AG04449 (cell line): ENCODE data around the gene ATAD2B.

Experiments used
- CTCF ChIA-PET: fragments of 350-600 bp; formaldehyde crosslinking; extraction: SDS; loops from one replicate; lab custom pipeline; 2021; ENCODE audit warnings: antibody characterized with exemption; lab: Yijun Ruan, JAX
- POLR2A ChIA-PET: fragments of 400-600, 350-600 bp; formaldehyde crosslinking; extraction: SDS; loops from one replicate; lab custom pipeline; 2020; ENCODE audit warnings: antibody characterized with exemption, inconsistent platforms; lab: Yijun Ruan, JAX
- DNase-seq: peaks from one replicate; pipeline ENCODE4 v3.0.0-alpha.2; 2010; ENCODE audit warnings: low read depth, low spot score
- H3K4me3 ChIP-seq: 2 replicates; pipeline ENCODE4 v1.5.1; 2011; ENCODE audit warnings: low read depth, mild to moderate bottlenecking, control low read depth, low read length
- TF ChIP-seq, protein P1 (sequence below): IDR thresholded peaks from one replicate; pipeline ENCODE4 v1.5.1; 2011; ENCODE audit warnings: mild to moderate bottlenecking, moderate library complexity, low read length, control low read depth, inconsistent platforms; ENCODE audit not compliant: insufficient read depth; ENCODE audit errors: missing control alignments

The ATAD2B gene

DNA sequence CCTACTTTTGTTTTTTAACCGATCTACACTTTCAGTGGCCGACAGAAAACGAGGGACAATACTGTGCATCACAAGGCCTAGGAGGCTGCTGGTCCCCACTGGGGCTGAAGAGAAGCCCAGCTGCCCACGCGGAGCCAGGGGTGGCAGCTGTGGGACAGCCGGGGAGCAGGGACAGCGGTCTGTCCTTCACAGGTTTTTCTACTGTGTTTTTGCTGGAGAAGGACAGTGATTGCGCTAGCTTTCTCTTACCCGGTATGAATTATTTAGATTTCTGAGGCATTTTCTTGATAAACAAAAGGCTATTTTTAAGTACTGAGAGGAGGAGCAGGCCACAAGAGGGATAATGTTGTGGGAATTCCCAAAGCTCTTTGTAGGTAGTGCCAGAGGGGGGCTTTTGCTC lies 219.8 kb downstream of the ATAD2B start:
- POLR2A ChIA-PET = no interaction called here
- DNase-seq = no peak
- TF ChIP-seq, protein P1, sequence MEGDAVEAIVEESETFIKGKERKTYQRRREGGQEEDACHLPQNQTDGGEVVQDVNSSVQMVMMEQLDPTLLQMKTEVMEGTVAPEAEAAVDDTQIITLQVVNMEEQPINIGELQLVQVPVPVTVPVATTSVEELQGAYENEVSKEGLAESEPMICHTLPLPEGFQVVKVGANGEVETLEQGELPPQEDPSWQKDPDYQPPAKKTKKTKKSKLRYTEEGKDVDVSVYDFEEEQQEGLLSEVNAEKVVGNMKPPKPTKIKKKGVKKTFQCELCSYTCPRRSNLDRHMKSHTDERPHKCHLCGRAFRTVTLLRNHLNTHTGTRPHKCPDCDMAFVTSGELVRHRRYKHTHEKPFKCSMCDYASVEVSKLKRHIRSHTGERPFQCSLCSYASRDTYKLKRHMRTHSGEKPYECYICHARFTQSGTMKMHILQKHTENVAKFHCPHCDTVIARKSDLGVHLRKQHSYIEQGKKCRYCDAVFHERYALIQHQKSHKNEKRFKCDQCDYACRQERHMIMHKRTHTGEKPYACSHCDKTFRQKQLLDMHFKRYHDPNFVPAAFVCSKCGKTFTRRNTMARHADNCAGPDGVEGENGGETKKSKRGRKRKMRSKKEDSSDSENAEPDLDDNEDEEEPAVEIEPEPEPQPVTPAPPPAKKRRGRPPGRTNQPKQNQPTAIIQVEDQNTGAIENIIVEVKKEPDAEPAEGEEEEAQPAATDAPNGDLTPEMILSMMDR = no peak
- CTCF ChIA-PET = interaction anchor here (1.0 to 1.2 kb wide), 2 partner anchors 10 to 11 kb away, joined by 3 to 5 read pairs; no protein-coding TSS in a partner anchor
- H3K4me3 ChIP-seq = no peak overlapping the region

DNA sequence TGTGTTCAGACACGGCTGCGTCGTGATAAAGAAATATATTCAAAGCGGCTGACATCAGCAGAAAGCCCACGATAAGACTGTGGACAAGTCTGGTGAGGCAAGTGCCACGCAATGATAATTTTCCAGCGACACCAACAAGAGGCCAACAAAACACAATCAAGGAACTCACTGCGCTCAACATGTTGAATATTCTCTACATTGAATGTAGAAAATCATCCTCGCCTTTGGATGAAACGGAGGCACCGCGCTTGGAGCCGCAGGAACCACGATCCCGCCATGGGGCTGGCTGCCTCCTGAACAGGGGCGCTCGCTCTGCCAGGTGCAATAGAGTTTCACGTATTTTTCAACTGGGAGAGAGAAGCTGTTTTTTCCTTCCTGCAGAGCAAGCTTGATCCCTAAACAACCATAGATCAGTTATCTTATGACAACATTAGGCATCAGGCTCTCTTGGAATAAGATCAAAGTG lies 220.3 kb downstream of the ATAD2B start:
- H3K4me3 ChIP-seq = no peak overlapping the region
- DNase-seq = no peak
- ChIA-PET POLR2A (no interaction called here), CTCF (interaction anchor here (1.0 to 1.2 kb wide), 2 partner anchors 10 to 12 kb away, joined by 3 to 5 read pairs; no protein-coding TSS in a partner anchor)
- TF ChIP-seq, protein P1 = no peak

DNA sequence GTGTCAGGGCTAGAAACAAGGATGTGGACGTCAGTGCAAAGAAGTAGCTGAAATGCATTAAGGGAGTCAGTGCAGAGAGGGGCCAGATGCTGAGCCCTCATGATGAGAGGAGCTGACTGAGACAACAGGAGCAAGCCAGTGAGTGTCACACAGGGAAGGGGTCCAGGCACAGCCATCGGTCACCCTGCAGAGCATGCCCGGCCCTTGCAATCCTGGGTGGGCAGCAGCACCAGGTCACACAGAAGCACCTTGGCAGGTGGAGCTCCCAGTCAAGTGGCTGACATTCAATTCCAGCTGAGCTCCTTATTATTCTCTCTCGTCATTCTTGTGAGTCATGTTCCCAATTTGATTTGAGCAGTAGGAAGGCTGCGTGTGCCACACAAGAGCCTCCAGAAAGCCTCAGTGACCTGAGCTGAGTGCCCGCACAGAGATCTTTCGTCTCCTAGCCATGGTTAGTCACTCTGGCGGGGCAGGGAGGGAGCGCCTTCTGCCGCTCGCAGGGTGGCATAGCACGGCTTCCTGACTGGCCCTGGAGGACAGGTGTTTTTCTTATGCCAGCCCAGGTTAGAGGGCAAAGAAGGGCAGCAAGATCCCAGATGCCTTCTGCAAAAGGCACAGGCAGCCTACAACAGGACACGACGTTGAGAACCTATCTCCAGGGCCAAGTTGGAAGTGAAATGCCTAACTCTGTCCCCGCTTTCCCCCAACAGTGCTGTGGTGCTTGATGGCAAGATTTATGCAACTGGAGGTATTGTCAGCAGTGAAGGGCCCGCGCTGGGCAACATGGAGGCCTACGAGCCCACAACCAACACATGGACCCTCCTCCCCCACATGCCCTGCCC lies 220.9 kb downstream of the ATAD2B start:
- ChIA-PET CTCF (no interaction called here), POLR2A (no interaction called here)
- DNase-seq = no peak
- no peak overlapping the region for H3K4me3 ChIP-seq
- TF ChIP-seq, protein P1 = no peak

DNA sequence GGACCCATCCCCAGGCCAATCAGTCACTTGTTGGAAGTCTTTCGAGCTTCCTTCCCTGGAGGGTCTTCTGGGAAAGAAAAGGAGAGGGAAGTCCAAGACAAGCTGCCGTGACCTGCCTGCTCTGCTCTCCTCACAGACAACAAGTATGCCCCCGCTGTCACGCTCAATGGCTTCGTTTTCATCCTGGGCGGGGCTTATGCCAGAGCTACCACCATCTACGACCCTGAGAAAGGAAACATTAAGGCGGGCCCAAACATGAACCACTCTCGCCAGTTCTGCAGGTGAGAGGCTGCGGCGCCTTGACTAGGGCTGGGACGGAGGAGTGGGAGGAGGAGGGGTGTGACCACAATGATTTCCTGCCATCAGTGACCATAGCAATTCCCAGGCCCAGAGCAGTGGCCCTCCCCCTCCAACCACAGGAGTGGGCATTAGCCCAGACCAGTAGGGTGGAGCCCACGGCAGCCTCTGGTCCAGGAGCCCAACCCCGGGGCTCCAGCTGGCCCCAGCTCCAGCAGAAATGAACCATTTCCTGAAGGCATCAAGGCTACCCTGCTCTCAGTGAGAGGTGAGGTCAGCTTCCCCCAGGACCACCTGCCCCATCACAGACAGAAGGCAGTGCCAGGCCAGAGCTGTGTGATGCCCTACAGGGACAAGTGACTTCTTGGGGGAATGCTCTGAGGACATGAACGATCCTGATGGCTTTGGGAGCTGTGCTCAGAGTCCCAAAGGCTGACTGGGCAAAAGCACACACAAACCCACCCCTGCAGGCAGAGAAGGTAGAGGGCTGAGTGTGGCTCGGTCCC lies 223.1 kb downstream of the ATAD2B start:
- DNase-seq = no peak
- TF ChIP-seq, protein P1 = no peak
- POLR2A ChIA-PET = no interaction called here
- no peak overlapping the region for H3K4me3 ChIP-seq
- CTCF ChIA-PET = no interaction called here

DNA sequence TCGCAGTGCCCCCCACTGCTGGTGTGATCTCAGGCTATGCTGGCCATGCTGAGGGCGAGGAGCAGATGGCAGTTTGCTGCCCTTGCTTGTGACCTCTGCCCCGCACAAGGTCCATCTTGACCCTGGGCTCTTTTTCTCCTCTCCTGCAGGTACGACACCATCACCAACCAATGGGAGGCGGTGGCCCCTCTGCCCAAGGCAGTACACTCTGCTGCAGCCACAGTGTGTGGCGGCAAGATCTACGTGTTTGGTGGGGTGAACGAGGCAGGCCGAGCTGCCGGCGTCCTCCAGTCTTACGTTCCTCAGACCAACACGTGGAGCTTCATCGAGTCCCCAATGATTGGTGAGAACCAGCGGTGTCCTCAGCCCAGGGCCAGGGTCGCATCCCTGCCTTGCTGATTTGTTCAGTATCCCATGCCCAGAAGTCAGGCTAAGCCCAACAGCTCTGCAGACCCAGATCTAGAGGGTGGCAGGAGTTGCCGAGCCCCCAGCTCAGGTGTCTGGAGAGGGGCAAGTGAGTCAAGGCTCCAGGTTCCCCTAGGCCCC lies 223.8 kb downstream of the ATAD2B start:
- CTCF ChIA-PET = no interaction called here
- TF ChIP-seq, protein P1 = no peak
- no peak for DNase-seq
- POLR2A ChIA-PET = no interaction called here
- no peak overlapping the region for H3K4me3 ChIP-seq
